ENCODE results near the gene CDK2AP2.
A peak's percentile ranks its signal among the peaks of the same experiment; 100 is the strongest.
"Not testable (repeated sequence)": the region's sequence is repeated elsewhere in the genome, so short reads cannot be mapped to it uniquely, and the experiment has no call there.

CDK2AP2 gene, protein sequence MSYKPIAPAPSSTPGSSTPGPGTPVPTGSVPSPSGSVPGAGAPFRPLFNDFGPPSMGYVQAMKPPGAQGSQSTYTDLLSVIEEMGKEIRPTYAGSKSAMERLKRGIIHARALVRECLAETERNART

DNA sequence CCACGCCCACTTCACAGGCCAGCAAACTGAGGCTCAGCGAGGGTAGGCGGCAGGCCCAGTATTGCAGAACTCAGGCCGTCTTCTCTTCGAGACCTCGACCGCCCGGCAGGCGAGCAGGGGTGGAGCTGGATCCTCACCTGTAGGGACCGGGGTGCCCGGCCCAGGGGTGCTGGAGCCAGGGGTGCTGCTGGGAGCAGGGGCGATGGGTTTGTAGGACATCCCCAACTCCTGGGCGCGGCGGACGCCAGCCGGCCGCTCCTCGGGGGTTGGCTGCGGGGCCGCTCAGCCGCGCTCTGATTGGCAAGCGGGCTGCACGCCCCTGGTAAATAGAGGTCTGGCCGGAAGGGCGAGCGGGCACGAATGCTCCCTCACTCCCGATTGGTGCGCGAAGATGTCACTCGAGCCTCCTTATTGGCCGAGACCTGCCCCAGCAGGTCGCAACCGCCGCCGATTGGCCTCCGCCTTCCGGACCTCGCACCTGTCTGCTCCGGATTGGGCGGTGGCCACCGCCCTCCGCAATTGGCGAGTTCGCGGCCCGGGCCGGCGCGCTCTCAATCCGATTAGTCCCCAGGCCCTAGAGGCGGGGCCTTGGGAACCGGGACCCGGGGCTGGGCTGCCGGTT is at the start of gene CDK2AP2:
Gene CDK2AP2, minus strand, starts transcription at position 299 of the 622 bp plus-strand sequence. Its CDS starts 80 bp downstream, at position 219.
- DNase-seq (ENCODE audit: low spot score): peak; percentile 96

DNA sequence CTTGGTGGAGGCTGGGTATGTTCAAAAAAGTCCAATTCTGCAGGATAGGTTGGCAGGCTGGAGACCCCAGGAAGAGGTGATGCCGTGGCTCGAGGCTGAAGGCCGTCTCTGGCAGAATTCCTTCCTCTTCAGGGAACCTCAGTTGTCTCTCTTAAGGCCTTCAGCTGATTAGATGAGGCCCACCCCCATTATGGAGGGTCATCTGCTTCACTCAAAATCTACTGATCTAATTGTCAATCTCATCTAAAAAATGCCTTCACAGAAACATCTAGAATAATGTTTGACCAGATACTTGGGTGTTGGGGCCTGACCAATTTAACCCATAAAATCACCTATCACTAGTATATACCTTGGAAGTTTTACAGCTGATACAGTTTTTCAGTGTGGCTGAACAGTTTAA is 48.3 kb upstream of the CDK2AP2 start:
- DNase-seq (ENCODE audit: low spot score): peak; percentile 1

DNA sequence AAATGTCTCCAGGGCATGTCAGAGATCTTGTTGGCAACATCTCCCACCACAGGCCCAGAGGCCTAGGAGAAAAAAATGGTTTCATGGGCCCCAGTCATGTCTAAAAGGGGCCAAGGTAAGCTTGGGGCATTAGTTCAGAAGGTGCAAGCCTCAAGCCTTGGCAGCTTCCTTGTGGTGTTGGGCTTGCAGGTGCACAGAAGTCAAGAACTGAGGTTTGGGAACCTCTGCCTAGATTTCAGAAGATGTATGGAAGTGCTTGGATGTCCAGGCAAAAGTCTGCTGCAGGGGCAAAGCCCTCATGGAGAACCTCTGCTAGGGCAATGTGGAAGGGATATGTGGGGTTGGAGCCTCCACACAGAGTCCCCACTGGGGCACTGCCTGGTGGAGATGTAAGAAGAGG is 43.7 kb upstream of the CDK2AP2 start:
- not testable (repeated sequence) for DNase-seq (ENCODE audit: low spot score)

DNA sequence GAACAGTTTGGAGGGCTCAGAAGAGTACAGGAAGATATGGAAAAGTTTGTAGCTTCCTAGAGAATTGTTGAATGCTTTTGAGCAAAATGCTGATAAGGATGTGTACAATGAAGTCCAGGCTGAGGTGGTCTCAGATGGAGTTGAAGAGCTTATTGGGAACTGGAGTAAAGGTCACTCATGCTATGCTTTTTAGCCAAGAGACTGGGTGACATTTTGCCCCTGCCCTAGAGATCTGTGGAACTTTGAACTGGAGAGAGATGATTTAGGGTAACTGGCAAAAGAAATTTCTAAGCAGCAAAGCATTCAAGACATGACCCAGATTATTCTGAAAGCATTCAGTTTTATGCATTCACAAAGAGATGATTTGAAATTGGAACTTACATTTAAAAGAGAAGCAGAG is 43.2 kb upstream of the CDK2AP2 start:
- DNase-seq (ENCODE audit: low spot score): no peak

DNA sequence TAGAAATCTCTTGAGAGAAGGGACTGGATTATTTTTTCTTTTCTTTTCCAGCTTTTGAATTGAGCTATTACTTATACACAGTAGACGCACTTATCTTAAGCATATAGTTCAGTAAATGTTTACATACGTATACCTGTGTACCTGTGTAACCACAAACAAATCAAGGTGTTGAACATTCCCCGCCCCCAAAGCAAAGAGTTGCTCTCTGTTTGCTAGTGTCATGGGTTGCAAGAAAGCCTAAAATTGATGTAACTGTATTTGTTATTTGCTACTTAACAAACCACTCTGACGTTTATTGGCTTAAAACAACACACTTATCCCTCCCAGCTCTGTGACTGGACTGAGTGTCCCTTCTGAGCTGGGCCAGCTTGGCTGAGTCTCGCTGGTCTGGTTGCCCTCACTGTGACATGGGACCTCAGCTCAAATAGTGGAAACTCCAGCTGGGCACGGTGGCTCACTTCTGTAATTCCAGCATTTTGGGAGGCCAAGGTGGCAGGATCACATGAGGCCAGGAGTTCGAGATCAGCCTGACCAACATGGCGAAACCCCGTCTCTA is 40.7 kb upstream of the CDK2AP2 start:
- no peak for DNase-seq (ENCODE audit: low spot score)

DNA sequence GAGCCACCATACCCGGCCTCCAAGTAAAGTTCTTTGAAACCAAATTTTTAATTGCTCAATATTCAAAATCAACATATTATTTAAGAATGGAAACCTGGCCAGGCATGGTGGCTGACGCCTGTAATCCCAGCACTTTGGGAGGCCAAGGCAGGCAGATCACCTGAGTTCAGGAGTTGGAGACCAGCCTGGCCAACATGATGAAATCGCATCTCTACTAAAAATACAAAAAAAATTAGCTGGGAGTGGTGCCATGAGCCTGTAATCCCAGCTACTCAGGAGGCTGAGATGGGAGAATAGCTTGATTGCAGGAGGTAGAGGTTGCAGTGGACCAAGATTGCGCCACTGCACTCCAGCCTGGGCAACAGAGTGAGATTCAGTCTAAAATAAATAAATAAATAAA is 40.1 kb upstream of the CDK2AP2 start:
- not testable (repeated sequence) for DNase-seq (ENCODE audit: low spot score)

DNA sequence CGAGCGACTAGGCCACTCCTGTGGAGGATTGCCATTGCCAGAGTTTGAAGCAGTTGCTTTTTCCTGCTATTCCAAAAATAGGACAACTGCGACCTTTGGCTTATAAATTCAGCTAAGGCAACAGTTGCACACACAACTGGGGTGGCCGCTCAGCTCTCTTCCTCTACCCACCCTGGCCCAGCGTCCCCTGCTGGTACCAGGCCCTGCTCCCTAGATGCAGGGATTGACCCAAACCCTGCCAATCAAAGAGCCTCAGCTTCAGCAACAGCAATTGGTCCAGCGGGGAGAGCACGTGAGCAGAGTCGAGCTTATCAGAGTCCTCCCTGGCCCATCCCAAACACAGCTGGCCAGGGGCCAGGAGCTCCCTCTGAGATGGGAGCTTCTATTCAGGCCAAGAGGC is 37.3 kb upstream of the CDK2AP2 start:
- DNase-seq (ENCODE audit: low spot score): peak; percentile 77

DNA sequence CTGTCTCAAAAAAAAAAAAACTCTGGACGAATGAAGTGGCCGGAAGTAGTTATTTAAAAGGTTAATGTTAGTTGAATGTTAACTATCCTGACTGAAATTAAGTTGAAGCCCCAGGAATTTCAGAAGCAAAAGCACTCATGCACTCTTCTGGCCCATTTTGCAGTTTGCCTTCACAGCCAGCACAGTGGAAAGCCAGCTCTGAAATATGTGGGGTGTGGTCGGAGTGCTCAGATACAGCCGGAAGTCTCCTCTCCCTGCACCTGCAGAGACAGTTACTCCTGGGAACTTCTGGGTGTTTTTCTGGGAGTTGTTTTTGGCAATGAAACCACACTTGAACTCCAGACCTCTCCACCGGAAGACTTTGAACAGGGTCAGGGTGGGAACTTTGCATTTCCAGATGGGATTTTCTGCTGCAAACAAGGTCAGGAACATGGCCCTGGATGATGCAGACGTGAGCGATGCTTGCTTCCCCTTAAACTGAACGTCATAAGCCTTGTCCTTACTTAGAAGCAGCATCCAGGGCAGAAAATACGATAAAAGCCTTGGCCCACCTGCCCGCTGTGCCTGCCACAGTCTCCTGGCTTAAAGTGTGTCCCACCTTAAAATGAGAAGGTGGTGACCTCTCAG is 36.8 kb upstream of the CDK2AP2 start:
- DNase-seq (ENCODE audit: low spot score): no peak

DNA sequence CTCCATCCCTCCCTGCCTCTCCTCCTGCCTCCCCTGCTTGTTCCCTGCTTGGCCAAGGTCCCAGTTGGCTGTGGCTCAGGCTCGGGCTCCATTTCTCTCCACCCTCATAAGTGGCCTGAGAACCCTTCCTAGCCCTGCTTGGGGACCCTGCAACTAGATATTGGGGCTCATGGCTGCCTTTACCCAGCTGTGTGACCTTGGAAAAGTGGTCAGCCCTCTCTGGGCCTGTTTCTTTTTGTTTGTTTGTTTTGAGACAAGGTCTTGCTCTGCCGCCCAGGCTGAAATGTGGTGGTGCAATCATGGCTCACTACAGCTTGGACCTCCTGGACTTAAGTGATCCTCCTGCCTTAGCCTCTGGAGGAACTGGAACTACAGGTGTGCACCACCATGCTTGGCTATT is 35.6 kb upstream of the CDK2AP2 start:
- DNase-seq (ENCODE audit: low spot score): no peak

DNA sequence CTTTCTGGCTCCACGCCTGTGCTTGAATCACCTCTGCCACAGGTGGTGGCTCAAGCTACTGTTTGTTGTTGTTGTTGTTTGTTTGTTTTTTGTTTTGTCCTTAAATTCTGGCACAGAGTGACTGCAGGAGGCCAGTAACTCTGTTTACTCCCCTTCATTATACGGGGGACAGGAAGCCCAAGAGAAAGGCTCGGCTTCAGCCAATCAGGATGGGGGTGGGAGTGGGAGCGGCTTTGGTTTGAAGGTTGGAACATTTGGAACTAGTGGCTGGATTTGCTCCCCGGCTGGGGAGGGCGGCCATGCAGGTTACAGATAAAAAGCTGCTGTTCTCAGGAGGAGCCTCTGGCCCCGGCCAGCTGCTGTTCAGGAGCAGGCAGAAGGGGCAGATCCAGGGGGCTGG is 35.0 kb upstream of the CDK2AP2 start:
- peak; percentile 51 for DNase-seq (ENCODE audit: low spot score)

DNA sequence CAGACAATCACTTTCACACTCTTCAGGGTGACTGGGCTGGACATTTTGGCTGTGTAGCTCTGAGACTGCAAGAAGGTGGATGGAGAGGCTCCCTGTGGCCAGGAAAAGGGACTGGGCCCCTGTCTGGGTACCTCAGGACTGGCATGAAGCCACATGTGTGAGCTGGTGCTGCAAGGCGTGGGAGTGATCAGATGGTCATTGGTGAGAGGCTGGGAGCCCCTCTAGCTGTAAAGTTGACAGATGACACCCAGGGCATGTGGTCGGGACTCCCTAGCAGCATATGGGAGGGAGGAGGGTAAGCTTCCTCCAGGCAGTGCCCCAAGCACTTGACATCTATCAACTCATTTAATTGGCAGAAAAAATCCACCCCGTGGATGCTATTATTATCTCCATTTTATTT is 34.2 kb upstream of the CDK2AP2 start:
- no peak for DNase-seq (ENCODE audit: low spot score)

DNA sequence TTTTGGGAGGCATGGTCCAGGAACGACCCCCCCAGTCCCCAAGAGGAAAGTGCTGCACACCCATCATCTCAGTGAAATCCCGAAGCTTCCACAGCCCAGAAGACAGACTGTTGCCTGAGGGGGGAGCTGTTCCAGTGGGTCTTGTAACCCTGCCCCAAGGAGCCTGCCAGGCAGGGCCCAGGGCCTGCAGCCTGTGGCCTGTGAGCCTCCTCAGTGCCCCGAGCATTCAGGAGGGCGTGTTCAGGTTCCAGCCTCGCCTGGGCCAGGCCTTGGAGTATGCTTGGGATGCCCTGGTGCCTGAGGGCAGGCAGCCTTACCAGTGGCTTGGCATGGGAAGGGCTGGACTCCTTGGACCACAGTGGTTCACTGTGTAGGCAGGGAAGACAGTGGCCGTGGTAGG is 33.2 kb upstream of the CDK2AP2 start:
- DNase-seq (ENCODE audit: low spot score): peak; percentile 55

DNA sequence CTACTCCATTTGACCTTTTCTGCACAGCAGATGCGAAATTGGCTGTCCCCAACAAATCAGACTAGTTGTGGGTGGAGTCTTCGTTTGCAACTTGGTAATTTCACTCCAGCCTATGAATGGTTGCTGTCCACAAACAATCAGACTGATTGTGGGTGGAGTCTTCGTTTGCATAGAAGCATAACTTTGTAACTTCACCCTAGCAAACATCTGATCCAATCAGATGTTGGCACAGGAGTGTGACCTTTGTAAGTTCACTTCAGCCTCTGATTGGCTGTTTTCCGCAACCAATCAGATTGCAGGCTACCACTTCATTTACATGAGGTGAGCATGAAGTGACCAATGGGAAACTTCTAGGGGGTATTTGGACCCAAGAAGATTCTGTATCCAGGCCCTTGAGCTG is 31.6 kb upstream of the CDK2AP2 start:
- DNase-seq (ENCODE audit: low spot score): no peak

DNA sequence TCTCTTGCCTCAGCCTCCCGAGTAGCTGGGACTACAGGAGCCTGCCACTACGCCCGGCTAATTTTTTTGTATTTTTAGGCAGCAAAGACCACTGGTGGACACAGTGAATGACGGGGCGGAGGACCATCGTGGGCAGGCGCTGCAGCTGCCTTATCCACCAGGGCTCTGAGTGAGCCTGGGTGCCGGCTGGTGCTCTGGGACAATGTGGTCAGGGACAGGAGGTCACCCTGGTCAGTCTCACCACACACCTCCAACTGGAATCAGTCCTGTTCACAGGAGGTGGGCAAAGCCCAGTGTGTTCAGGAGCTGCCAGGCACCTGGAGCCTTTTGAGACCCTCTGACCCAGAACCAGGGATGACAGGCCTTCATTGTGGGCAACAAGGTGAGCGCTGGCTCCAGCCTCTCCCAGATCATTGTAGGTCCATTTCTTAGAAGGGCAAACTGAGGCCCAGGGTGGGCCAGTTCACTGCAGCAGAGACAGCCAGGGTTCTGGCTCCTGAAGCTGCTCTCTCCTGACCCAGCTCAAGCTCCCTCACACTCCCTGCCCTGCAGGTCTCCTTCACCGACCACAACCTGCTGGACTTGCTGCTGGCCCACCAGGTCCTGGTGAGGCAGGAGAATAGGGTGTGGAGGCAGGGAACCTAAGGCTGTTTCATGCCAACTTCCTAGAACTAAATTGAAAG is 31.0 kb upstream of the CDK2AP2 start:
- no peak for DNase-seq (ENCODE audit: low spot score)

DNA sequence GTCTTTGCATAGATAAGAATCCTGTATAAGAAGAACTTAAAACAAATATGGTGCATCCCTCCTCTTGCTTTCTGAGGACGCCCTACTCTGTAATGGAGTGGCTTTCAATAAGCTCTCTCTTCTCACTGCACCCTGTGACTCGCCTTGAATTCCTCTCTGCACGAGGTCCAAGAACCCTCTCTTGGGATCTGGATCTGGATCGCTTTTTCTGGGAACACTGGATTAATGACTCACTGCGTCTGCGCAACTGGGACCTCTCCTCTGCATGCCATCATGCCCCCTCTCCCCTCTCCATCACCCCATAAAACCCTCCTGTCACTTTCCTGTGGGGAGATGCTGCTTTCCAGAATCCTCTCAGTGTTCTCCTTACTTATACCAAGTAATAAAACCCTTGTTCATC is 30.3 kb upstream of the CDK2AP2 start:
- DNase-seq (ENCODE audit: low spot score): no peak

DNA sequence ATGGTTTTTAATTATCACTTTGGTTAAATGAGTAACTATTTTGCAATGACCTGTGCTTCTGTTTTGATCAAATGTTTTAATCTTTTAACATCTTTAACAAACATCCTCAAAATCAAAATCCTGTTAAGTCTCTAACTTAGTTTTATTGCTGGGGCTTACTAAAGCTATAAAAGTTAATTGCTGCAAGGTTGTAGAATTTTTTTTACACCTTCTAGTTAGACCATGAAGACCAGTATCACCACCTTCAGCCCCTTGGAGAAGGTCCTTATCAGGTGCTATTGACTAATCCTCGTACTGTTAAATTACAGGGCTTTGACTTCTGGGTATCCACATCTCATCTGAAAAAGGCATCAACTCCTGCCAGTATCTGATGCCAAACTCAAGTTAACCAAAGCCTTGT is 27.6 kb upstream of the CDK2AP2 start:
- DNase-seq (ENCODE audit: low spot score): no peak

DNA sequence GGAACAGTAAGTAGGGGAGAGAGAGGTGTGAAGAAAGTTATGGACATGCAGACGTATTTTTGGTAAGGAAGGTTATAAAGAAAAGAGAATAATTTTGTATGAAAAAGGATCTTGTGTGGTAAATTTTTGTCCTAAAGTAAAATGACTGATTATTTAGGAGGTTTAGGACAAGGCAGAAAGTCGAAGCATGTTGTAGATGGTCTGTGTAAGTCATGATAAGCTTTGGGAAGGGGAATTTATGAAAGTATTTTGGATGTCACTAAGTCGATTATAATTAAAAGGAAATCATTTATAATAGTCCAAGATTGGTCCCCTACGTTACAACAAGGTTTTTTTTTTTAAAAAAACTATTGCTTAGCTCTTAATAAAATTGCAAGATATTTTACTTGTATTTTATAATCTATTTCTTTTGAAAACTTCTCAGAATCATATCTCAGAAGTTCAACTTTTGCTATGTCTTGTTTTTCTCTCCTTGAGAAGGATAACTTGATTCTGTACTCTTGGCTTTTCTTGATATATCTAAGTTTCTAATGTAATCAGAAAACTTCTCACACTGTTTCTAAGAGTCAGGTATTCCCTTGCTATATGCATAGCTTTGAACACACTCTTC is 26.2 kb upstream of the CDK2AP2 start:
- DNase-seq (ENCODE audit: low spot score): no peak

DNA sequence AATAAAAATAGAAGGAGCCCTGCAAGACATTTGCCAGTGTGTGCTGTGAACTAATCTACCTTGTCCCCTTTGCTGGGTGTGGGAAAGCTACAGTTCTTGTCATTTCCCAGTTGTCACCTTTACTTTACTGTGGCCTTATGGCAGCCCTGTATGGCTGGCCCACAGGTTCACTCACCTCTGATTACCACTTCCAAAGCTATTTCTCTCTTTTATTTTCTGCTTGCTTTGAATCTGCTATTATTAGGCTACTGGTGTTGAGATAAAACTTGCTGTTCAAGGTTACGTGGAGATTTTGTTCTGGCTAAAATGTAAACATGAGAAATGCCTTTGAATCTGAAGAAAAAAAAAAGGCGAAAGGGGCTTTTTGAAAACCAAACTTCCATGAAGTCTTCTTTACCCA is 24.9 kb upstream of the CDK2AP2 start:
- DNase-seq (ENCODE audit: low spot score): no peak

DNA sequence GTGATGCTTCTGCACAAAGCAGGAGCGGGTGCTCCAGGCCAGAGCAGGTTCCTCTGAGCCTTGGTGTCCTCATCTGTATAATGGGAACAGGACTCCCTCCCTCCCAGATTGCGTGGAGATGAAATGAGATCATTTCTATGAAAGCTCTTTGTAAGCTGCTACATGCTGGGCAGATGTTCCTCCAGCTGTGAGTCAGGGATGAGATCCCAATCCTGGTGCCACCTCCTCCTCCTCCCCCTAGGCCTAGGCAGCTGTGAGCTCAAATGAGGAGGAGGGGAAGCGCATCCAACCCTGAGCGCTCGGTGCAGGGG is 22.3 kb upstream of the CDK2AP2 start:
- no peak for DNase-seq (ENCODE audit: low spot score)

DNA sequence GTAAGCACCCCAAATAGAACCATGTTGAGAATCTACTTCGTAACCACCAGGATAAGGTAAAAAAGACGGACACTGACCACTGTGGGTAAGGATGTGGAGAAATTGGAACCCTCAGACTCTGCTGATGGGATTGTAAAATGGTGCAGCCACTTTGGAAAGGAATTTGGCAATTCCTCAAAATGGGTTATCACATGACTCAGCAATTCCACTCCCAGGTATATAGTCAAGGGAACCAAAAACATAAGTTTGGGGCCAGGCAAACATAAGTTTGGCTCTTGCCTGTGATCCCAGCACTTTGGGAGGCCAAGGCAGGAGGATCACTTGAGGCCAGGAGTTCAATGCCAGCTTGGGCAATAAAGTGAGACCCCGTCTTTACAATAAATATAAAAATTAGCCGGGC is 20.4 kb upstream of the CDK2AP2 start:
- no peak for DNase-seq (ENCODE audit: low spot score)

DNA sequence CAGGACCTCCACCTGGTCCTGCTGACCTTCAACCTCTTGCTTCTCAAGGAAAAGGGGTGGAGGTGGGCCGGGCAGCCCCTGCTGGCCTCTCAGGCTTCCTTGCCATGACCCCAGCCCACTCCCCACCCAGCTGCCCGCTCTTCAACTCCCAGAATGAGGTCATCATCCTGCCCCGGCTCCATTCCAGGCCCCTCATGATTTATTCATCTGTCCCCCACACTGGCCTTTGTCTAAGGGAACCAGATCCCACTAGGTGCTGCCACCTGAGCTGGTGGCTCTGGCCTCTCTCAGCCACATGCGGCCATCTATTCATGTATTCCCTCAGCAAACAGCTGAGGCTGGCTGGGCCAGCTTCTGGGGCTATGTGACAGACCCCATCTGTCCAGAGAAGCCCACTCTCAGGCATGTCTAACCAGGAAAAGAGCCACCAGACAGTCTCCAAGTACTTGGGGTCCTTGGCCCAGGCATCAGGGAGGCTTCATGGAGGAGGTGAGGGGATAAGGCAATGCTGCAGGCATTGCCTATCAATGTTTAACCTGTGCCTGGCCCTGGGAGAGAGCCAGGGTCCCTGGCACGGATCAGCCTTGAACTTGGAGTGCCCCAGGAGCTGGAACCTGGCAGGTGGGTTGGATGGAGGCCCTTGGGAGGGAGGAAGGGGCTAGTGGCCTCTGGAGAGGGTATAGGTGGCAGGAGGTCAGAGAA is 17.5 kb upstream of the CDK2AP2 start:
- peak; percentile 42 for DNase-seq (ENCODE audit: low spot score)

DNA sequence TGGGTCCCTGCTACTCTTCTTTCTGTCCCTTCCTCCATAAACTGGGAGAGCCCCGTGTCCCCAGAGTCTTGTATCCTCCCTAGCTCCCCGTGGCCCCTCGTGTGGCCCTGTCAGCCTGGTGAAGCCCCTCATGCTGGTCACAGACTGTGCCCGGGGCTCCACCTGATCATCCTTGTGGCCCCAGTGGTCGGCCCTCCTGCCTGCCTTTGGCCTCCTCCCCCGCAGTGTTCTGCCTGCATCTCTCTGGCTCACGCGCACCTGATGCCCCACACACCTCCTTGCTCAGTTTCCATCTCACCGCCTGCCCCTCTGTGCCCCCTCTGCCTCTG is 16.5 kb upstream of the CDK2AP2 start:
- DNase-seq (ENCODE audit: low spot score): no peak
